ENCODE measurements around the gene MCC.

MCC gene

GRCh38 chr5:113240951-113241726 lies 247.1 kb downstream of the MCC start:
- DNase-seq, result no peak

GRCh38 chr5:113240032-113240431 lies 248.2 kb downstream of the MCC start:
- no peak for DNase-seq

GRCh38 chr5:113237893-113238292 lies 250.4 kb downstream of the MCC start:
- DNase-seq, result no peak

GRCh38 chr5:113236536-113237288 lies 251.5 kb downstream of the MCC start:
- no peak for DNase-seq

- DNase-seq, result no peak
Measured at GRCh38 chr5:113235884-113236283, 252.4 kb downstream of the MCC start.

- DNase-seq, result no peak
Measured at GRCh38 chr5:113234546-113234945, 253.7 kb downstream of the MCC start.

- no peak for DNase-seq
Measured at GRCh38 chr5:113233606-113234005, 254.6 kb downstream of the MCC start.

- no peak for DNase-seq
Measured at GRCh38 chr5:113232667-113233066, 255.6 kb downstream of the MCC start.

- DNase-seq, result no peak
Measured at GRCh38 chr5:113232221-113232620, 256.0 kb downstream of the MCC start.

- no peak for DNase-seq
Measured at GRCh38 chr5:113231653-113232000, 256.6 kb downstream of the MCC start.

GRCh38 chr5:113230711-113231652 lies 257.3 kb downstream of the MCC start:
- DNase-seq, result no peak

- no peak for DNase-seq
Measured at GRCh38 chr5:113227798-113228197, 260.5 kb downstream of the MCC start.

- no peak for DNase-seq
Measured at GRCh38 chr5:113226116-113226736, 262.0 kb downstream of the MCC start.

GRCh38 chr5:113225259-113225658 lies 263.0 kb downstream of the MCC start:
- no peak for DNase-seq

GRCh38 chr5:113224605-113225065 lies 263.6 kb downstream of the MCC start:
- DNase-seq, result no peak

GRCh38 chr5:113223831-113224604 lies 264.2 kb downstream of the MCC start:
- DNase-seq, result no peak

GRCh38 chr5:113223315-113223714 lies 264.9 kb downstream of the MCC start:
- no peak for DNase-seq

GRCh38 chr5:113221294-113222176 lies 266.7 kb downstream of the MCC start:
- DNase-seq, result no peak

- no peak for DNase-seq
Measured at GRCh38 chr5:113219695-113220094, 268.6 kb downstream of the MCC start.

GRCh38 chr5:113218906-113219517 lies 269.2 kb downstream of the MCC start:
- no peak for DNase-seq

Data from activated gamma-delta T cell (primary cell).